Common myeloid progenitor, CD34-positive (primary cell): Measurements from ENCODE around the gene MIR17HG.
"Not testable (repeated sequence)": the region's sequence is repeated elsewhere in the genome, so short reads cannot be mapped to it uniquely, and the experiment has no call there.

Experiments
- CTCF ChIA-PET: fragments of 350-600 bp; sonication (Branson Sonifier 250); formaldehyde crosslinking; loops from one replicate; lab custom pipeline; 2021; ENCODE audit warnings: antibody characterized with exemption; lab: Charles Lee
- POLR2A ChIA-PET: fragments of 350-600 bp; sonication (Branson Sonifier 250); formaldehyde crosslinking; loops from one replicate; lab custom pipeline; 2021; ENCODE audit warnings: antibody characterized with exemption; lab: Charles Lee
- DNase-seq, 3 donors: peaks; one replicate each; pipeline versions ENCODE4 v3.0.0 to v3.0.0-alpha.2; 2013
- H3K27ac ChIP-seq, 2 experiments: 1 replicate in 1 of 2; 2 replicates in 1 of 2; pipeline ENCODE4 v1.7.0; 2013; ENCODE audit warnings: inconsistent platforms in 2 of 2, low read length in 2 of 2, mild to moderate bottlenecking in 2 of 2, low read depth in 1 of 2, moderate library complexity in 1 of 2; ENCODE audit not compliant: severe bottlenecking in 2 of 2, insufficient read depth in 1 of 2, poor library complexity in 1 of 2
- H3K27me3 ChIP-seq, 5 experiments: replicated peaks in 2 of 5; 1 replicate in 3 of 5; 2 replicates in 2 of 5; pipeline versions ENCODE4 v1.6.1 to v1.7.0; 2013; ENCODE audit warnings: low read length in 4 of 5, mild to moderate bottlenecking in 2 of 5, moderate library complexity in 2 of 5, inconsistent platforms in 1 of 5; ENCODE audit not compliant: insufficient read depth in 5 of 5, control insufficient read depth in 4 of 5
- H3K36me3 ChIP-seq, 4 experiments: 1 replicate in 2 of 4; 2 replicates in 2 of 4; pipeline versions ENCODE4 v1.6.1 to v1.7.0; 2013; ENCODE audit warnings: low read length in 3 of 4, control low read depth in 1 of 4, mild to moderate bottlenecking in 1 of 4; ENCODE audit not compliant: control insufficient read depth in 4 of 4, insufficient read depth in 4 of 4
- H3K4me1 ChIP-seq, 4 experiments: 1 replicate in 3 of 4; 2 replicates in 1 of 4; pipeline versions ENCODE4 v1.6.1 to v1.7.1; 2013; ENCODE audit warnings: low read length in 3 of 4, mild to moderate bottlenecking in 3 of 4, control low read depth in 1 of 4, inconsistent platforms in 1 of 4, moderate library complexity in 1 of 4; ENCODE audit not compliant: control insufficient read depth in 4 of 4, insufficient read depth in 4 of 4; ENCODE audit errors: control extremely low read depth in 1 of 4
- H3K4me3 ChIP-seq, 7 experiments: 1 replicate in 4 of 7; 2 replicates in 3 of 7; pipeline versions ENCODE4 v1.5.1 to v1.7.0; 2013; ENCODE audit warnings: mild to moderate bottlenecking in 7 of 7, low read length in 6 of 7, moderate library complexity in 6 of 7, inconsistent platforms in 2 of 7, low read depth in 2 of 7, control low read depth in 1 of 7; ENCODE audit not compliant: insufficient read depth in 4 of 7, control insufficient read depth in 1 of 7; ENCODE audit errors: extremely low read depth in 1 of 7
- H3K9me3 ChIP-seq, 5 experiments: 1 replicate in 4 of 5; 2 replicates in 1 of 5; pipeline versions ENCODE4 v1.6.1 to v1.7.1; 2013; ENCODE audit warnings: low read length in 4 of 5, mild to moderate bottlenecking in 2 of 5, inconsistent platforms in 1 of 5, low read depth in 1 of 5, moderate library complexity in 1 of 5; ENCODE audit not compliant: control insufficient read depth in 4 of 5, insufficient read depth in 2 of 5; ENCODE audit errors: control extremely low read depth in 1 of 5
- WGBS: methylation state at CpG from one replicate; pipeline ENCODE4 v1.1.5; 2013; ENCODE audit not compliant: insufficient coverage; 5-methylcytosine and 5-hydroxymethylcytosine counted together

Gene MIR17HG

GRCh38 chr13:91351980-91352379 lies 4.5 kb downstream of the MIR17HG start:
- WGBS: no CpG with 5 or more reads among the region's 2 CpGs
- ChIA-PET POLR2A (no interaction called here), CTCF (no interaction called here)
- H3K4me1 ChIP-seq: peaks cover 20 to 42% (median 27%) of the 10 kb centered on the region in 4 experiments
- peak overlapping the region in 1 of 2 experiments; percentile 37 for H3K27ac ChIP-seq
- H3K9me3 ChIP-seq: no peaks in the 10 kb centered on the region
- no peak for DNase-seq
- peaks cover 25 to 75% (median 48%) of the 10 kb centered on the region in 4 experiments for H3K36me3 ChIP-seq
- H3K27me3 ChIP-seq: no peaks in the 10 kb centered on the region
- no peak overlapping the region for H3K4me3 ChIP-seq

GRCh38 chr13:91352891-91353290 lies 5.4 kb downstream of the MIR17HG start:
- DNase-seq, H3K9me3 ChIP-seq, H3K27me3 ChIP-seq, POLR2A ChIA-PET, H3K4me3 ChIP-seq, H3K27ac ChIP-seq: not testable (repeated sequence)
- H3K36me3 ChIP-seq: peaks cover 30 to 84% (median 51%) of the 10 kb centered on the region in 4 experiments
- peaks cover 20 to 40% (median 27%) of the 10 kb centered on the region in 4 experiments for H3K4me1 ChIP-seq
- CTCF ChIA-PET: interaction anchor here (1.1 kb wide), 1 partner anchor 11 kb away, joined by 3 read pairs; no protein-coding TSS in a partner anchor
- 100% methylated on average over 1 of the region's 7 CpGs for WGBS

GRCh38 chr13:91353494-91353893 lies 6.0 kb downstream of the MIR17HG start:
- no peak overlapping the region for H3K4me3 ChIP-seq
- no peak overlapping the region for H3K27ac ChIP-seq
- no peak for DNase-seq
- no peaks in the 10 kb centered on the region for H3K9me3 ChIP-seq
- H3K4me1 ChIP-seq: peaks cover 20 to 44% (median 30%) of the 10 kb centered on the region in 4 experiments
- H3K36me3 ChIP-seq: peaks cover 30 to 85% (median 51%) of the 10 kb centered on the region in 4 experiments
- CTCF ChIA-PET: interaction anchor here (0.7 to 1.1 kb wide), 2 partner anchors 11 to 68 kb away, joined by 3 read pairs; no protein-coding TSS in a partner anchor
- POLR2A ChIA-PET: no interaction called here
- no CpG with 5 or more reads among the region's 1 CpG for WGBS
- no peaks in the 10 kb centered on the region for H3K27me3 ChIP-seq

GRCh38 chr13:91355099-91355825 lies 7.8 kb downstream of the MIR17HG start:
- POLR2A ChIA-PET: no interaction called here
- CTCF ChIA-PET: interaction anchor here (1.5 kb wide), 1 partner anchor 20 kb away, joined by 3 read pairs; no protein-coding TSS in a partner anchor
- H3K9me3 ChIP-seq: no peaks in the 10 kb centered on the region
- WGBS: 83% methylated on average over 3 of the region's 6 CpGs
- no peak for DNase-seq
- H3K36me3 ChIP-seq: peaks cover 30 to 75% (median 50%) of the 10 kb centered on the region in 4 experiments
- H3K27ac ChIP-seq: no peak overlapping the region
- no peaks in the 10 kb centered on the region for H3K27me3 ChIP-seq
- H3K4me3 ChIP-seq: no peak overlapping the region
- H3K4me1 ChIP-seq: peaks cover 9 to 38% (median 24%) of the 10 kb centered on the region in 4 experiments

GRCh38 chr13:91355826-91356710 lies 8.6 kb downstream of the MIR17HG start:
- Histone ChIP-seq H3K9me3 (no peaks in the 10 kb centered on the region), H3K4me3 (no peak overlapping the region), H3K4me1 (peaks cover 4 to 30% (median 16%) of the 10 kb centered on the region in 4 experiments), H3K27me3 (no peaks in the 10 kb centered on the region), H3K27ac (peak overlapping the region in 1 of 2 experiments; percentile 21), H3K36me3 (peaks cover 24 to 67% (median 42%) of the 10 kb centered on the region in 4 experiments)
- POLR2A ChIA-PET: no interaction called here
- WGBS: 100% methylated on average over 3 of the region's 6 CpGs
- DNase-seq: no peak
- CTCF ChIA-PET: interaction anchor here (1.0 to 1.5 kb wide), 2 partner anchors 19 kb away, joined by 3 read pairs; no protein-coding TSS in a partner anchor

- POLR2A ChIA-PET: no interaction called here
- 91% methylated on average over 5 of the region's 6 CpGs for WGBS
Observed at GRCh38 chr13:91356919-91357612, 9.6 kb downstream of the MIR17HG start.

More at GRCh38 chr13:91356919-91357612, 9.6 kb downstream of the MIR17HG start:
- DNase-seq: no peak
- peaks cover 23 to 57% (median 35%) of the 10 kb centered on the region in 4 experiments for H3K36me3 ChIP-seq
- CTCF ChIA-PET: interaction anchor here (1.0 kb wide), 1 partner anchor 18 kb away, joined by 3 read pairs; no protein-coding TSS in a partner anchor
- no peaks in the 10 kb centered on the region for H3K9me3 ChIP-seq
- H3K27me3 ChIP-seq: no peaks in the 10 kb centered on the region
- peak overlapping the region in 1 of 2 experiments; percentile 17 for H3K27ac ChIP-seq
- H3K4me3 ChIP-seq: no peak overlapping the region
- peaks cover 2 to 20% (median 10%) of the 10 kb centered on the region in 4 experiments for H3K4me1 ChIP-seq
